DND-41 (cell line): ENCODE measurements around the gene MBTD1.

ENCODE experiments used
- EZH2 ChIP-seq: IDR thresholded peaks from 3 replicates; pipeline ENCODE4 v1.6.1; 2012; ENCODE audit warnings: borderline replicate concordance, low read depth, mild to moderate bottlenecking, moderate library complexity, low read length, inconsistent platforms; ENCODE audit not compliant: severe bottlenecking
- TF ChIP-seq, protein P1 (sequence below): IDR thresholded peaks from 2 replicates; pipeline ENCODE4 v1.5.1; 2012; ENCODE audit warnings: borderline replicate concordance, low read length, moderate library complexity, mild to moderate bottlenecking; ENCODE audit not compliant: poor library complexity, severe bottlenecking; ENCODE audit errors: extremely low read depth

DNA sequence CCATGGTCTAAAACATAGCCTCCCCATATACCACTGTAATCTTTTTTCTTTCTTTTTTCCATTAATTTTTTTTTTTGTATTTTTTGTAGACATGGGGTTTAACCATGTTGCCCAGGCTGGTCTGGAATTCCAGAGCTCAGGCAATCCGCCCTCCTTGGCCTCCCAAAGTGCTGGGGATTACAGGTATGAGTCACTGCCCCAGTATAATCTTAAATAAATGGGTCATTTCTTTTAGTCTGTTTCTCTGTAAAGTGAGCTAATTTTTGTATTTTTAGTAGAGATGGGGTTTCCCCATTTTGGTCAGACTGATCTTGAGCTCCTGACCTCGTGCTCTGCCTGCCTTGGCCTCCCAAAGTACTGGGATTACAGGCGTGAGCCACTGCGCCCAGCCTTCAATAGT, 112.2 kb downstream of the MBTD1 start:
- no peak for TF ChIP-seq EZH2
- TF ChIP-seq, protein P1, sequence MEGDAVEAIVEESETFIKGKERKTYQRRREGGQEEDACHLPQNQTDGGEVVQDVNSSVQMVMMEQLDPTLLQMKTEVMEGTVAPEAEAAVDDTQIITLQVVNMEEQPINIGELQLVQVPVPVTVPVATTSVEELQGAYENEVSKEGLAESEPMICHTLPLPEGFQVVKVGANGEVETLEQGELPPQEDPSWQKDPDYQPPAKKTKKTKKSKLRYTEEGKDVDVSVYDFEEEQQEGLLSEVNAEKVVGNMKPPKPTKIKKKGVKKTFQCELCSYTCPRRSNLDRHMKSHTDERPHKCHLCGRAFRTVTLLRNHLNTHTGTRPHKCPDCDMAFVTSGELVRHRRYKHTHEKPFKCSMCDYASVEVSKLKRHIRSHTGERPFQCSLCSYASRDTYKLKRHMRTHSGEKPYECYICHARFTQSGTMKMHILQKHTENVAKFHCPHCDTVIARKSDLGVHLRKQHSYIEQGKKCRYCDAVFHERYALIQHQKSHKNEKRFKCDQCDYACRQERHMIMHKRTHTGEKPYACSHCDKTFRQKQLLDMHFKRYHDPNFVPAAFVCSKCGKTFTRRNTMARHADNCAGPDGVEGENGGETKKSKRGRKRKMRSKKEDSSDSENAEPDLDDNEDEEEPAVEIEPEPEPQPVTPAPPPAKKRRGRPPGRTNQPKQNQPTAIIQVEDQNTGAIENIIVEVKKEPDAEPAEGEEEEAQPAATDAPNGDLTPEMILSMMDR, result no peak
